Measurements from ENCODE around the gene COPG1. TPM values are rescaled to one million over a fixed set of nuclear protein-coding genes. Genes with fewer than 3 reads are reported as not detected.

Gene COPG1
- polyA plus RNA-seq, 1 of the 3 experiments (the other 2 are of a cell fraction) = 114 TPM

GRCh38 chr3:129286081-129286480 lies 36.7 kb downstream of the COPG1 start (continued):
- TF ChIP-seq NFIC (IDR thresholded peaks at IDR 0.05; ENCODE audit: borderline replicate concordance) = no peak
- TF ChIP-seq JUND (IDR thresholded peaks at IDR 0.05) = no peak
- TF ChIP-seq REST (IDR thresholded peaks at IDR 0.05; ENCODE audit: low read depth, low read length) = no peak

- Histone ChIP-seq H3K36me3 (replicated peaks in 1 of 2; ENCODE audit: control insufficient read depth in 1 of 2, insufficient read depth in 2 of 2, low read length in 1 of 2) (peaks cover 3 to 32% of the 10 kb centered on the region in 2 experiments), H3K4me1 (ENCODE audit: control insufficient read depth in 1 of 2, insufficient read depth in 2 of 2, low read depth in 1 of 2, low read length in 1 of 2) (peaks cover 0 to 4% of the 10 kb centered on the region in 2 experiments; a peak in 1 of 4 replicates), H3K9me2 (no peaks in the 10 kb centered on the region), H3K27me3 (ENCODE audit: insufficient read depth) (no peaks in the 10 kb centered on the region), H3K27ac (ENCODE audit: low read depth in 2 of 2, low read length in 1 of 2) (0 out of 4 replicates have a peak overlapping the region, but pooled peaks of 1 of the 2 experiments have one; percentile 24), H4K20me1 (ENCODE audit: insufficient read depth) (no peaks in the 10 kb centered on the region), H3K9me3 (no peaks in the 10 kb centered on the region), H3K9ac (no peak overlapping the region), H2AFZ (ENCODE audit: low read depth) (no peak overlapping the region), H3K79me2 (ENCODE audit: insufficient read depth) (peaks cover 15% of the 10 kb centered on the region), H3K4me2 (no peak overlapping the region), H3K4me3 (ENCODE audit: low read depth in 2 of 2, low read length in 1 of 2) (no peak overlapping the region), H3F3A (replicated peaks; ENCODE audit: insufficient read depth) (peaks cover 11% of the 10 kb centered on the region)
- ChIA-PET POLR2A (no interaction called here), CTCF (interaction anchor here (1.3 to 1.4 kb wide), 2 partner anchors 9 to 28 kb away, joined by 3 to 5 read pairs; a partner anchor contains a TSS)
- TF ChIP-seq CTCF (IDR thresholded peaks at IDR 0.05) = no peak
- no peak for TF ChIP-seq CHD2 (IDR thresholded peaks at IDR 0.05; ENCODE audit: low read length, partially characterized antibody)
- TF ChIP-seq FOXJ3 (CRISPR knock-in tag; IDR thresholded peaks at IDR 0.05) = no peak
- TF ChIP-seq USF1 (IDR thresholded peaks at IDR 0.05; ENCODE audit: borderline replicate concordance, low read depth) = no peak
- no peak for TF ChIP-seq RFX5 (IDR thresholded peaks at IDR 0.05; ENCODE audit: low read length)
- TF ChIP-seq NFIC (IDR thresholded peaks at IDR 0.05; ENCODE audit: borderline replicate concordance) = no peak
- no peak for TF ChIP-seq RAD21 (IDR thresholded peaks at IDR 0.05; ENCODE audit: low read length)
- no peak for TF ChIP-seq PBX3 (IDR thresholded peaks at IDR 0.05)
- TF ChIP-seq ZBTB33 (IDR thresholded peaks at IDR 0.05; ENCODE audit: borderline replicate concordance, low read depth) = no peak
- TF ChIP-seq MEF2A (IDR thresholded peaks at IDR 0.05; ENCODE audit: borderline replicate concordance, low read depth) = no peak
- TF ChIP-seq YY1 (IDR thresholded peaks at IDR 0.05; ENCODE audit: low read depth) = no peak
- DNase-seq = no peak
- WGBS (ENCODE audit: low lambda C conversion rate) = 98% methylated on average over 3 of the region's 3 CpGs
Observed at GRCh38 chr3:129288446-129288845, 39.0 kb downstream of the COPG1 start.
